ENCODE data around the gene GLG1.

Gene GLG1

GRCh38 chr16:74492976-74493375, 113.9 kb downstream of the GLG1 start:
- TF ChIP-seq POLR2AphosphoS5 (IDR thresholded peaks at IDR 0.05; ENCODE audit: low read depth) = no peak
- TF ChIP-seq CTCF (IDR thresholded peaks at IDR 0.05; ENCODE audit: insufficient read depth, low read length) = no peak
- no peak for TF ChIP-seq SPI1 (IDR thresholded peaks at IDR 0.05; ENCODE audit: borderline replicate concordance, low read depth)
- TF ChIP-seq GABPA (IDR thresholded peaks at IDR 0.05; ENCODE audit: low read depth) = no peak
- no peak for TF ChIP-seq REST (IDR thresholded peaks at IDR 0.05; ENCODE audit: insufficient replicate concordance, low read depth)
- Histone ChIP-seq H3K27me3 (ENCODE audit: insufficient read depth, poor library complexity, severe bottlenecking) (no peaks in the 10 kb centered on the region), H3K4me3 (replicated peaks; ENCODE audit: insufficient read depth, low read length) (no peak overlapping the region), H3K27ac (replicated peaks) (no peak overlapping the region)
- DNase-seq (ENCODE audit: low read depth in 1 of 2, low spot score in 1 of 2) = no peak

GRCh38 chr16:74487634-74488495, 119.0 kb downstream of the GLG1 start:
- Histone ChIP-seq H3K27me3 (ENCODE audit: insufficient read depth, poor library complexity, severe bottlenecking) (no peaks in the 10 kb centered on the region), H3K27ac (replicated peaks) (no peak overlapping the region), H3K4me3 (replicated peaks; ENCODE audit: insufficient read depth, low read length) (no peak overlapping the region)
- no peak for DNase-seq (ENCODE audit: low read depth in 1 of 2, low spot score in 1 of 2)
- TF ChIP-seq SPI1 (IDR thresholded peaks at IDR 0.05; ENCODE audit: borderline replicate concordance, low read depth) (no peak), GABPA (IDR thresholded peaks at IDR 0.05; ENCODE audit: low read depth) (no peak), POLR2AphosphoS5 (IDR thresholded peaks at IDR 0.05; ENCODE audit: low read depth) (no peak), REST (IDR thresholded peaks at IDR 0.05; ENCODE audit: insufficient replicate concordance, low read depth) (no peak), CTCF (IDR thresholded peaks at IDR 0.05; ENCODE audit: insufficient read depth, low read length) (no peak)

- no peaks in the 10 kb centered on the region for H3K27me3 ChIP-seq (ENCODE audit: insufficient read depth, poor library complexity, severe bottlenecking)
- no peak for DNase-seq (ENCODE audit: low read depth in 1 of 2, low spot score in 1 of 2)
- H3K4me3 ChIP-seq (replicated peaks; ENCODE audit: insufficient read depth, low read length) = no peak overlapping the region
- TF ChIP-seq CTCF (IDR thresholded peaks at IDR 0.05; ENCODE audit: insufficient read depth, low read length) = no peak
- TF ChIP-seq REST (IDR thresholded peaks at IDR 0.05; ENCODE audit: insufficient replicate concordance, low read depth) = no peak
- TF ChIP-seq GABPA (IDR thresholded peaks at IDR 0.05; ENCODE audit: low read depth) = no peak
- TF ChIP-seq SPI1 (IDR thresholded peaks at IDR 0.05; ENCODE audit: borderline replicate concordance, low read depth) = no peak
- no peak overlapping the region for H3K27ac ChIP-seq (replicated peaks)
Measured at GRCh38 chr16:74485916-74486315, 121.0 kb downstream of the GLG1 start.
